Measurements from ENCODE around the gene CAMLG. TPM values are rescaled to one million over a fixed set of nuclear protein-coding genes. Genes with fewer than 3 reads are reported as not detected.
A peak's percentile ranks its signal among the peaks of the same experiment; 100 is the strongest.
"Not testable (repeated sequence)": the region's sequence is repeated elsewhere in the genome, so short reads cannot be mapped to it uniquely, and the experiment has no call there.

The CAMLG gene
- polyA plus RNA-seq, 2 donors = 22.9 to 25.6 TPM

DNA sequence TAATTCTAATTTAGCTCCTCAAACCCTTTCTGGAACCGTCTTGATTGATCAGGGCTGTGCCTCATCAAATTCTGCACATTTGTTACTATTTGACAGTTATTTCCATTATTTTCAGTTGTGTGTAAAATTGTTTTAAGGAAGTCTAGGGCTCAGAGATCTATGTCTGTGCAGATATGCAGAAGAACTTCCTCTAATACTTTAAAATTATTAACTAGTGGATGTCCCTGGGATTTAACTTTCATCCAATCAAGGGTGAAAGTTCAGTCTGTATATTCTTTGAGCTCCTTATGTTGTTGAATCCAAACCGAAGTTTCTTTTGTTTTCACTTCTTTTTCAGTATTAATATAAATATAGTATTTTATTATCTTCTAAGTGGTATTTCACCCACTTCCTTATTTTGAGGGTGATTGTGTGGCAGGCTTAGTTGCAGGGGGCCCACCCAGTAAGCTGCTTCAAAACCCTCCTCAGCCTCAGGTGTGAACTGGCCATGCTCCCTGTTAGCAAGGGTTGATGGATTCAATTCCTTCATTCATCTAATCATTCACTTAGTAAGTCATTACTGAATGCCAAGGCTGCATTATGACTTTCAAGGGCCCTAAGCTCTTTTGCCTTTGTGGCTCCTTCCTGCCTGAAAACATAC, 2.1 kb upstream of the CAMLG start:
- Histone ChIP-seq H3K27ac (ENCODE audit: low read depth in 2 of 2, low read length in 1 of 2) (no peak overlapping the region), H3K4me1 (ENCODE audit: control insufficient read depth in 2 of 2, insufficient read depth in 2 of 2, low read length in 1 of 2) (no peaks in the 10 kb centered on the region), H3K4me3 (ENCODE audit: low read depth in 1 of 2, low read length in 2 of 2) (no peak overlapping the region), H3K36me3 (ENCODE audit: control insufficient read depth in 2 of 2, insufficient read depth in 2 of 2, low read length in 1 of 2) (peaks cover 0 to 3% of the 10 kb centered on the region in 2 donors), H3K9me3 (ENCODE audit: control insufficient read depth in 2 of 2, insufficient read depth in 1 of 2, low read depth in 1 of 2, low read length in 1 of 2) (no peaks in the 10 kb centered on the region), H3K27me3 (ENCODE audit: control insufficient read depth in 1 of 2, insufficient read depth in 2 of 2, low read length in 2 of 2) (no peaks in the 10 kb centered on the region)
- WGBS, 2 donors = 39 to 52% methylated on average over 2 of the region's 2 CpGs

DNA sequence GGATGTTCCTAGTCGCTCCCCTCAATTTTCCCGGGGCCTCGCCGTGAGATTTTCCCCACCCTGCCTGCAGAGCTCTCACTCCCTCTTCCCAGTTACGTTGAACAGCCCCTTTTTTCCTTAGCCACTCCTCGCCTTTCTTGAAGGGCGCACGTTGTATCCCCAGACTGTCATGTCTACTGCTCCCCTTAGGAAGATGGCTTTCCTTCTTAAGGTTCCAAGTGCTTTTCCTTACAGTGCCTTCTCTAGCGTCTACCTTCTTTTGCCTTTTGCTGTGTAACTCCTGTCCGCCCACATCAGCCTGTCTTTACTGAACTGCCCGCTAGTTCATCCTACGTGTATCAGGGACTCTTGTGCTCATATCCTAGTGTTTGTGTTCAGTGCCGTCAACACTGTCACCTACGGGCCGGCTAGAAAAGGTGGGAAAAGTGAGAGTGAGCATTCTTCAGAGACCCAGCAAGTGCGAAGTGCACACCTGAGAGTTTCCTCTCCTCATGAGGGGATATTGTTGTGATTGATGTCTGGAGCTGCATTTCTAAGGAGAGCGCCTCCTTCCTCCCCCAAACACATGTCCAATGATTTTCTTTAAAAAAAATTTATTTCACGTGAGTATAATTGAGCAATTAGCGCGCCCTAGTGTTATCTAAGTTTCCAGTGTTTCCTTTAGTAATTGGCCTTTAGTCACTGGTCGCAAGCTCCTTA, 764 bp downstream of the CAMLG start:
- Histone ChIP-seq H3K4me1 (ENCODE audit: control insufficient read depth in 2 of 2, insufficient read depth in 2 of 2, low read length in 1 of 2) (no peaks in the 10 kb centered on the region), H3K36me3 (ENCODE audit: control insufficient read depth in 2 of 2, insufficient read depth in 2 of 2, low read length in 1 of 2) (peaks cover 0 to 3% of the 10 kb centered on the region in 2 donors), H3K4me3 (ENCODE audit: low read depth in 1 of 2, low read length in 2 of 2) (peak overlapping the region; percentile 80 to 93), H3K27me3 (ENCODE audit: control insufficient read depth in 1 of 2, insufficient read depth in 2 of 2, low read length in 2 of 2) (no peaks in the 10 kb centered on the region), H3K27ac (ENCODE audit: low read depth in 2 of 2, low read length in 1 of 2) (peak overlapping the region; percentile 93 to 97), H3K9me3 (ENCODE audit: control insufficient read depth in 2 of 2, insufficient read depth in 1 of 2, low read depth in 1 of 2, low read length in 1 of 2) (no peaks in the 10 kb centered on the region)
- 2% methylated on average over 21 of the region's 21 CpGs for WGBS, 2 donors

DNA sequence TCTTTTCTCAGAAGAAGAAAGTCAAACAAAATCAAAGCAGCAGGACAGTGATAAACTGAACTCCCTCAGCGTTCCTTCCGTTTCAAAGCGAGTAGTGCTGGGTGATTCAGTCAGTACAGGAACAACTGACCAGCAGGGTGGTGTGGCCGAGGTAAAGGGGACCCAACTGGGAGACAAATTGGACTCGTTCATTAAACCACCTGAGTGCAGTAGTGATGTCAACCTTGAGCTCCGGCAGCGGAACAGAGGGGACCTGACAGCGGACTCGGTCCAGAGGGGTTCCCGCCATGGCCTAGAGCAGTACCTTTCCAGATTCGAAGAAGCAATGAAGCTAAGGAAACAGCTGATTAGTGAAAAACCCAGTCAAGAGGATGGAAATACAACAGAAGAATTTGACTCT, 2.7 kb downstream of the CAMLG start:
- H3K27ac ChIP-seq (ENCODE audit: low read depth in 2 of 2, low read length in 1 of 2) = no peak overlapping the region
- H3K9me3 ChIP-seq (ENCODE audit: control insufficient read depth in 2 of 2, insufficient read depth in 1 of 2, low read depth in 1 of 2, low read length in 1 of 2) = no peaks in the 10 kb centered on the region
- H3K4me1 ChIP-seq (ENCODE audit: control insufficient read depth in 2 of 2, insufficient read depth in 2 of 2, low read length in 1 of 2) = no peaks in the 10 kb centered on the region
- H3K27me3 ChIP-seq (ENCODE audit: control insufficient read depth in 1 of 2, insufficient read depth in 2 of 2, low read length in 2 of 2) = no peaks in the 10 kb centered on the region
- H3K36me3 ChIP-seq (ENCODE audit: control insufficient read depth in 2 of 2, insufficient read depth in 2 of 2, low read length in 1 of 2) = peaks cover 0 to 3% of the 10 kb centered on the region in 2 donors
- no peak overlapping the region for H3K4me3 ChIP-seq (ENCODE audit: low read depth in 1 of 2, low read length in 2 of 2)
- WGBS, 2 donors = 90 to 91% methylated on average over 11 of the region's 11 CpGs

DNA sequence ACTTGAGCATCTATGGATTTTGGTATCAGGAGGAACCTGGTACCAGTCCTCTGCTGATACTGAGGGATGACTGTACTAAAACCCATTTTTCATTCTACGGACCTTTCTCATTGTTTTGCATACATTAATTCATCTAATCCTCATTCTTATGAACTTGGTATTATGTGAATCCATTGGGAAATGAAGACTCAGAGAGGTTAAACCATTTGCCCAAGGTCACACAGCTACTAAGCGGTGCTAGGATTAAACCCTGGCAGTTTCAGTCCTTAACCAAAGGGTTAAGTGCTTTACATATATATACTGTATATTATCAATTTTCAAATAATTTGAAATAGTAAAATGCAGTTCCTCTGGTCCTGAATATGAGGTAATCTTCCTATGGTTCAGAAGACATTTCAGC, 3.8 kb downstream of the CAMLG start:
- H3K4me3 ChIP-seq (ENCODE audit: low read depth in 1 of 2, low read length in 2 of 2) = no peak overlapping the region

DNA sequence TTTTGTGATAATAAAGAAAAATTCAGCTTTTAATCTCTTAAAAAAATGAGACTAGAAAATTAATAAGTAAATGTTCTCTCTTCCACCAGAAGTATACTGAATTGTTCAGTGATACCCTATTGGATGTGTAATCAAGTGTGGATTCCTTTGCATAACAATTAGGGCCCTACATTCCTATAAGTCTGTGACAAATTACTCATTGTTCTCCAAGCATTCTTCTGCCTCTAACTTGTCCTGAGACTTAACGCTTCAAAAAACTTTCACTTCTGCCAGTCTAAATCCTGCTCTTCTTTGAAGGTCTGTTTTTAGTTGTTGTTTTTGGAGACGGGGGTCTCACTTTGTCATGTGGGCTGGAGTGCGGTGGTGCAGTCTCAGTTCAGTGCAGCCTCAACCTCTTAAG, 11.1 kb downstream of the CAMLG start:
- H3K9me3 ChIP-seq (ENCODE audit: control insufficient read depth in 2 of 2, insufficient read depth in 1 of 2, low read depth in 1 of 2, low read length in 1 of 2) = no peaks in the 10 kb centered on the region
- no peak overlapping the region for H3K27ac ChIP-seq (ENCODE audit: low read depth in 2 of 2, low read length in 1 of 2)
- H3K4me1 ChIP-seq (ENCODE audit: control insufficient read depth in 2 of 2, insufficient read depth in 2 of 2, low read length in 1 of 2) = no peaks in the 10 kb centered on the region
- H3K36me3 ChIP-seq (ENCODE audit: control insufficient read depth in 2 of 2, insufficient read depth in 2 of 2, low read length in 1 of 2) = no peaks in the 10 kb centered on the region
- no peak overlapping the region for H3K4me3 ChIP-seq (ENCODE audit: low read depth in 1 of 2, low read length in 2 of 2)
- 88 to 91% methylated on average over 3 of the region's 3 CpGs for WGBS, 2 donors
- H3K27me3 ChIP-seq (ENCODE audit: control insufficient read depth in 1 of 2, insufficient read depth in 2 of 2, low read length in 2 of 2) = no peaks in the 10 kb centered on the region

More for the DNA sequence above, 3.8 kb downstream of the CAMLG start:
- H3K36me3 ChIP-seq (ENCODE audit: control insufficient read depth in 2 of 2, insufficient read depth in 2 of 2, low read length in 1 of 2) = peaks cover 0 to 3% of the 10 kb centered on the region in 2 donors
- WGBS, 2 donors = 94% methylated on average over 2 of the region's 2 CpGs
- no peaks in the 10 kb centered on the region for H3K4me1 ChIP-seq (ENCODE audit: control insufficient read depth in 2 of 2, insufficient read depth in 2 of 2, low read length in 1 of 2)
- no peaks in the 10 kb centered on the region for H3K27me3 ChIP-seq (ENCODE audit: control insufficient read depth in 1 of 2, insufficient read depth in 2 of 2, low read length in 2 of 2)
- H3K27ac ChIP-seq (ENCODE audit: low read depth in 2 of 2, low read length in 1 of 2) = no peak overlapping the region
- no peaks in the 10 kb centered on the region for H3K9me3 ChIP-seq (ENCODE audit: control insufficient read depth in 2 of 2, insufficient read depth in 1 of 2, low read depth in 1 of 2, low read length in 1 of 2)

DNA sequence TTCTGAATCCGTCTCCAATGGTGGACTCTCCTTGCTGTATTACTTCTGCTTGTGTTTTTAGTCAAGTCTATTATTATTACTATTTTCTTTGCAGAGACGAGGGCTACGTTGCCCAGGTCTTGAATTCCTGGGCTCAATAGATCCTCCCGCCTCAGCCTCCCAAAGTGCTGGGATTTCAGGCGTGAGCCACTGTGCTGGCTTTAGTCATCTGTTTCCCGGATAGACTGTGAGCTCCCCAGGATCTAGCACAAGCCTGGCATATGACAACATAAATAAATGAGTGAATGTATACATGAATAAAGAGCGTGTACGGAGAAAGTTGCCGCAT, 19.8 kb downstream of the CAMLG start:
- Histone ChIP-seq H3K27ac (ENCODE audit: low read depth in 2 of 2, low read length in 1 of 2) (peak overlapping the region; percentile 10 to 78), H3K4me1 (ENCODE audit: control insufficient read depth in 2 of 2, insufficient read depth in 2 of 2, low read length in 1 of 2) (no peaks in the 10 kb centered on the region), H3K4me3 (ENCODE audit: low read depth in 1 of 2, low read length in 2 of 2) (peak overlapping the region; percentile 67 to 91), H3K9me3 (ENCODE audit: control insufficient read depth in 2 of 2, insufficient read depth in 1 of 2, low read depth in 1 of 2, low read length in 1 of 2) (no peaks in the 10 kb centered on the region), H3K27me3 (ENCODE audit: control insufficient read depth in 1 of 2, insufficient read depth in 2 of 2, low read length in 2 of 2) (no peaks in the 10 kb centered on the region), H3K36me3 (ENCODE audit: control insufficient read depth in 2 of 2, insufficient read depth in 2 of 2, low read length in 1 of 2) (no peaks in the 10 kb centered on the region)
- 18 to 20% methylated on average over 9 of the region's 9 CpGs for WGBS, 2 donors

DNA sequence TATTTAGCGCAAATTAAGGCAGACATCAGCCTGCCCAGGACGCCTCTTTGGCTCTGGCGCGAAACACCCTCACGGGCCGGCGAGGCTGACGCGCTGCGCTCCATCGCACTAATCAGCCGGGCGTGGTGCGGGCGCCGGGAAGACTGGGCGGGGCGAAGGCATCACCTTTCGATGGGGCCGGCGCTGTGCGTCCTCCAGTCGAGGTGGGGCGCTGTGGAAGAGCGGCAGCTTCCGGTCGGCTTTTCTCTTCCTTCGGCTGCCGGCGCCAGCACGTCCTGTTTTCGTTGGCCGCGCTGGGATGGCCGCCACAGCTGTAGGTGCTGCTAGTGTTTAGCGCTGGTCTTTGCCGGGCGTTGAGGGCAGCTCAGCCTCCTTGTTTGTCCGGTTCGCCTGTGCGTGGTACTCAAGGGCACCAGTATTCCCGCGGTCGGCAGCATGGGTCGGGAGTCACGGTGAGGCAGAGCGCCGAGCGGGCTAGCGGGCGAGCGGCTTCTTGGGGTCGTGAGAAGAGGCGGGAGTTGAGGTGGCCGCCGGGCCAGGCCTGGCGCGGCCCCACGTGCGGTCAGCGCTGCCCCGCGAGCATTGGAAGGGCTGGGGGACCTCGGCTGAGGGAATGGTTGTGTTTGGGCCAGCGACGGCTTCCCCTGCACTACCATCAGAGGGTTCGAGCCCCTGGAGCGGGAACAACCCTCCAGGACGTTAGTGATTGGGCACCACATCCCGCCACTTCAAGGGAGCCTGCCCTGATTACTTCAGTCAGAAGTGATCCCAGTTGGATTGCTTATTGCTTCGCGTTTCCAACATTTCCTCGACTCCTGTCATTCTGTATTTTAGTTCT, 20.4 kb downstream of the CAMLG start, which contains the start of gene DDX46:
Gene DDX46 (plus strand): TSS at position 276 of the 838 bp plus-strand sequence. CDS start 160 bp downstream, at position 436.
- 0% methylated on average over 66 to 73 of the region's 73 CpGs for WGBS, 2 donors
- H3K36me3 ChIP-seq (ENCODE audit: control insufficient read depth in 2 of 2, insufficient read depth in 2 of 2, low read length in 1 of 2) = no peaks in the 10 kb centered on the region
- H3K27me3 ChIP-seq (ENCODE audit: control insufficient read depth in 1 of 2, insufficient read depth in 2 of 2, low read length in 2 of 2) = no peaks in the 10 kb centered on the region
- H3K4me3 ChIP-seq (ENCODE audit: low read depth in 1 of 2, low read length in 2 of 2) = peak within 1 kb of the TSS; percentile 67 to 91
- no peaks in the 10 kb centered on the region for H3K9me3 ChIP-seq (ENCODE audit: control insufficient read depth in 2 of 2, insufficient read depth in 1 of 2, low read depth in 1 of 2, low read length in 1 of 2)
- peak within 1 kb of the TSS; percentile 62 to 78 for H3K27ac ChIP-seq (ENCODE audit: low read depth in 2 of 2, low read length in 1 of 2)
- H3K4me1 ChIP-seq (ENCODE audit: control insufficient read depth in 2 of 2, insufficient read depth in 2 of 2, low read length in 1 of 2) = no peaks in the 10 kb centered on the region

DNA sequence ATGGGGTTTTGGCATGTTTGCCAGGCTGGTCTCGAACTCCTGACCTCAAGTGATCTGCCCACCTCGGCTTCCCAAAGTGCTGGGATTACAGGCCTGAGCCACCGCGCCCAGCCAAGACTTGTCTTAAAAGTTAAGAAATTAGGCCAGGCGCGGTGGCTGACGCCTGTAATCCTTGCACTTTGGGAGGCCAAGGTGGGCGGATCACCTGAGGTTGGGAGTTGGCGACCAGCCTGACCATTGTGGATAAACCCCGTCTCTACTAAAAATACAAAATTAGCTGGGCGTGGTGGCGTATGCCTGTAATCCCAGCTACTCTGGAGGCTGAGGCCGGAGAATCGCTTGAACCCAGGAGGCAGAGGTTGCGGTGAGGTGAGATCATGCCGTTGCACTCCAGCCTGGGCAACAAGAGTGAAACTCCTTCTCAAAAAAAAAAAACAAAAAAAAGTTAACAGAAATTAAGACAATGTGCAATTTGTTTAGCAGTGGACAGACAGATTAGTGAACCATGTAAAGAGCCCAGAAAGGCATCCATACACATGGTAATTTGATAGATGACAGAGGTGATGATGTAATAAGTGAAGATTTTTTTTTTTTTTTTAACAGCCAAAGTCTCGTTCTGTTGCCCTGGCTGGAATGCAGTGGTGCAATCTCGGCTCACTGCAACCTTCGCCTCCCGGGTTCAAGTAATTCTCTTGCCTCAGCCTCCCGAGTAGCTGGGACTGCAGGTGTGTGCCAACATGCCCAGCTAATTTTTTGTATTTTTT, 29.4 kb downstream of the CAMLG start:
- H3K4me3 ChIP-seq (ENCODE audit: low read depth in 1 of 2, low read length in 2 of 2); H3K36me3 ChIP-seq (ENCODE audit: control insufficient read depth in 2 of 2, insufficient read depth in 2 of 2, low read length in 1 of 2); H3K9me3 ChIP-seq (ENCODE audit: control insufficient read depth in 2 of 2, insufficient read depth in 1 of 2, low read depth in 1 of 2, low read length in 1 of 2); H3K4me1 ChIP-seq (ENCODE audit: control insufficient read depth in 2 of 2, insufficient read depth in 2 of 2, low read length in 1 of 2); H3K27me3 ChIP-seq (ENCODE audit: control insufficient read depth in 1 of 2, insufficient read depth in 2 of 2, low read length in 2 of 2); H3K27ac ChIP-seq (ENCODE audit: low read depth in 2 of 2, low read length in 1 of 2): not testable (repeated sequence)
- 95 to 96% methylated on average over 21 of the region's 21 CpGs for WGBS, 2 donors

DNA sequence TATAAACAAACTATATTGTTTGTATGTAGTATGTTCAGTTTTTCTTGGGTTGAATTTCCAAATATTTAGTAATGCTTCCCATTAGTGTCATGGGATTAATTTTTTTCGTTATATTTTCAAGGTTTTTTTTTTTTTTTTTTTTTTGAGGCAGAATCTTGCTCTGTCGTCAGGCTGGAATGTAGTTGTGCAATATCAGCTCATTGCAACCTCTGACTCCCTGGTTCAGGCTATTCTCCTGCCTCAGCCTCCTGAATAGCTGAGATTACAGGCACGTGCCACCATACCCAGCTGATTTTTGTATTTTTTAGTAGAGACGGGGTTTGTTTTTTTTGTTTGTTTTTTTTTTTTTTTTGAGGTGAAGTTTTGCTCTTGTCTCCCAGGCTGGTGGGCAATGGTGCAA, 30.9 kb downstream of the CAMLG start:
- H3K36me3 ChIP-seq (ENCODE audit: control insufficient read depth in 2 of 2, insufficient read depth in 2 of 2, low read length in 1 of 2) = peaks cover 2 to 8% of the 10 kb centered on the region in 2 donors
- WGBS, 2 donors = 68 to 77% methylated on average over 4 of the region's 4 CpGs
- H3K27ac ChIP-seq (ENCODE audit: low read depth in 2 of 2, low read length in 1 of 2) = no peak overlapping the region
- H3K9me3 ChIP-seq (ENCODE audit: control insufficient read depth in 2 of 2, insufficient read depth in 1 of 2, low read depth in 1 of 2, low read length in 1 of 2) = no peaks in the 10 kb centered on the region
- no peaks in the 10 kb centered on the region for H3K27me3 ChIP-seq (ENCODE audit: control insufficient read depth in 1 of 2, insufficient read depth in 2 of 2, low read length in 2 of 2)
- no peaks in the 10 kb centered on the region for H3K4me1 ChIP-seq (ENCODE audit: control insufficient read depth in 2 of 2, insufficient read depth in 2 of 2, low read length in 1 of 2)
- H3K4me3 ChIP-seq (ENCODE audit: low read depth in 1 of 2, low read length in 2 of 2) = no peak overlapping the region
